Measurements from ENCODE around the gene ARL16. TPM values are rescaled to one million over a fixed set of nuclear protein-coding genes. Genes with fewer than 3 reads are reported as not detected.

Gene ARL16
- polyA plus RNA-seq, 1 of the 3 experiments (the other 2 are of a cell fraction) = 148 TPM

- TF ChIP-seq RXRA (IDR thresholded peaks at IDR 0.05; ENCODE audit: borderline replicate concordance, low read depth) (no peak), GABPA (IDR thresholded peaks at IDR 0.05; ENCODE audit: low read depth) (no peak), CHD2 (IDR thresholded peaks at IDR 0.05; ENCODE audit: low read length, partially characterized antibody) (no peak), FOSL2 (IDR thresholded peaks at IDR 0.05; ENCODE audit: borderline replicate concordance, low read depth) (peak; percentile 67; the same call in 1 of the 2 replicates), GATA2 (CRISPR knock-in tag; IDR thresholded peaks at IDR 0.05) (no peak), EP300 (IDR thresholded peaks at IDR 0.05; ENCODE audit: borderline replicate concordance in 1 of 2, low read depth in 1 of 2, low read length in 1 of 2) (no peak), TAF1 (IDR thresholded peaks at IDR 0.05; ENCODE audit: borderline replicate concordance, low read depth, low read length) (no peak), NRF1 (IDR thresholded peaks at IDR 0.05; ENCODE audit: low read depth, low read length) (no peak), YY1 (IDR thresholded peaks at IDR 0.05; ENCODE audit: low read depth) (no peak), PBX3 (IDR thresholded peaks at IDR 0.05) (no peak), USF2 (IDR thresholded peaks at IDR 0.05; ENCODE audit: borderline replicate concordance, low read depth, low read length) (no peak), TCF12 (IDR thresholded peaks at IDR 0.05) (peak; percentile 46; the same call in 1 of the 2 replicates), MEF2A (IDR thresholded peaks at IDR 0.05; ENCODE audit: borderline replicate concordance, low read depth) (no peak), SMC3 (IDR thresholded peaks at IDR 0.05; ENCODE audit: low read depth, low read length) (no peak)
- TF ChIP-seq, protein P1, sequence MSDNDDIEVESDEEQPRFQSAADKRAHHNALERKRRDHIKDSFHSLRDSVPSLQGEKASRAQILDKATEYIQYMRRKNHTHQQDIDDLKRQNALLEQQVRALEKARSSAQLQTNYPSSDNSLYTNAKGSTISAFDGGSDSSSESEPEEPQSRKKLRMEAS (IDR thresholded peaks at IDR 0.05; ENCODE audit: low read depth) = peak; percentile 73; the same call in 1 of the 2 replicates
- TF ChIP-seq, protein P2, sequence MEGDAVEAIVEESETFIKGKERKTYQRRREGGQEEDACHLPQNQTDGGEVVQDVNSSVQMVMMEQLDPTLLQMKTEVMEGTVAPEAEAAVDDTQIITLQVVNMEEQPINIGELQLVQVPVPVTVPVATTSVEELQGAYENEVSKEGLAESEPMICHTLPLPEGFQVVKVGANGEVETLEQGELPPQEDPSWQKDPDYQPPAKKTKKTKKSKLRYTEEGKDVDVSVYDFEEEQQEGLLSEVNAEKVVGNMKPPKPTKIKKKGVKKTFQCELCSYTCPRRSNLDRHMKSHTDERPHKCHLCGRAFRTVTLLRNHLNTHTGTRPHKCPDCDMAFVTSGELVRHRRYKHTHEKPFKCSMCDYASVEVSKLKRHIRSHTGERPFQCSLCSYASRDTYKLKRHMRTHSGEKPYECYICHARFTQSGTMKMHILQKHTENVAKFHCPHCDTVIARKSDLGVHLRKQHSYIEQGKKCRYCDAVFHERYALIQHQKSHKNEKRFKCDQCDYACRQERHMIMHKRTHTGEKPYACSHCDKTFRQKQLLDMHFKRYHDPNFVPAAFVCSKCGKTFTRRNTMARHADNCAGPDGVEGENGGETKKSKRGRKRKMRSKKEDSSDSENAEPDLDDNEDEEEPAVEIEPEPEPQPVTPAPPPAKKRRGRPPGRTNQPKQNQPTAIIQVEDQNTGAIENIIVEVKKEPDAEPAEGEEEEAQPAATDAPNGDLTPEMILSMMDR (IDR thresholded peaks at IDR 0.05) = no peak
These were observed 41.6 kb downstream of the ARL16 start (continued) for GRCh38 chr17:81641825-81642489.

GRCh38 chr17:81640011-81640410 is 43.6 kb downstream of the ARL16 start:
- H3K36me3 ChIP-seq (replicated peaks in 1 of 2; ENCODE audit: control insufficient read depth in 1 of 2, insufficient read depth in 2 of 2, low read length in 1 of 2) = no peaks in the 10 kb centered on the region
- H3K9me2 ChIP-seq = no peaks in the 10 kb centered on the region
- TF ChIP-seq ZBTB33 (IDR thresholded peaks at IDR 0.05; ENCODE audit: borderline replicate concordance, low read depth) (no peak), NFIC (IDR thresholded peaks at IDR 0.05; ENCODE audit: borderline replicate concordance) (no peak), CHD2 (IDR thresholded peaks at IDR 0.05; ENCODE audit: low read length, partially characterized antibody) (no peak), TEAD4 (IDR thresholded peaks at IDR 0.05; ENCODE audit: borderline replicate concordance, insufficient read depth) (no peak), MEF2A (IDR thresholded peaks at IDR 0.05; ENCODE audit: borderline replicate concordance, low read depth) (no peak), RFX5 (IDR thresholded peaks at IDR 0.05; ENCODE audit: low read length) (no peak), MXI1 (IDR thresholded peaks at IDR 0.05; ENCODE audit: low read depth, low read length) (no peak)
- TF ChIP-seq, protein P2 (IDR thresholded peaks at IDR 0.05) = no peak
- 85% methylated on average over 9 of the region's 9 CpGs for WGBS (ENCODE audit: low lambda C conversion rate)
- ChIA-PET POLR2A (no interaction called here), CTCF (no interaction called here)
- H3K27ac ChIP-seq (ENCODE audit: low read depth in 2 of 2, low read length in 1 of 2) = no peak overlapping the region
- H3K27me3 ChIP-seq (ENCODE audit: insufficient read depth) = no peaks in the 10 kb centered on the region
- peaks cover 7% of the 10 kb centered on the region for H3F3A ChIP-seq (replicated peaks; ENCODE audit: insufficient read depth)
- peaks cover 16% of the 10 kb centered on the region for H4K20me1 ChIP-seq (ENCODE audit: insufficient read depth)
- H3K79me2 ChIP-seq (ENCODE audit: insufficient read depth) = peaks cover 27% of the 10 kb centered on the region
- no peak overlapping the region for H2AFZ ChIP-seq (ENCODE audit: low read depth)
- H3K9ac ChIP-seq = no peak overlapping the region
- H3K4me2 ChIP-seq = no peak overlapping the region
- no peak for DNase-seq
- peaks cover 7 to 19% of the 10 kb centered on the region in 2 experiments; a peak in 3 of 4 replicates for H3K4me1 ChIP-seq (ENCODE audit: control insufficient read depth in 1 of 2, insufficient read depth in 2 of 2, low read depth in 1 of 2, low read length in 1 of 2)
- no peaks in the 10 kb centered on the region for H3K9me3 ChIP-seq
- no peak overlapping the region for H3K4me3 ChIP-seq (ENCODE audit: low read depth in 2 of 2, low read length in 1 of 2)
